OCI-M2 (cell line): ENCODE measurements around the gene POMT1.
"Not testable (repeated sequence)": the region's sequence is repeated elsewhere in the genome, so short reads cannot be mapped to it uniquely, and the experiment has no call there.

Experiments
- DNase-seq: peaks from one replicate; lab custom pipeline; 2025; ENCODE audit not compliant: unreplicated experiment; lab: John Stamatoyannopoulos, UW

The POMT1 gene, protein sequence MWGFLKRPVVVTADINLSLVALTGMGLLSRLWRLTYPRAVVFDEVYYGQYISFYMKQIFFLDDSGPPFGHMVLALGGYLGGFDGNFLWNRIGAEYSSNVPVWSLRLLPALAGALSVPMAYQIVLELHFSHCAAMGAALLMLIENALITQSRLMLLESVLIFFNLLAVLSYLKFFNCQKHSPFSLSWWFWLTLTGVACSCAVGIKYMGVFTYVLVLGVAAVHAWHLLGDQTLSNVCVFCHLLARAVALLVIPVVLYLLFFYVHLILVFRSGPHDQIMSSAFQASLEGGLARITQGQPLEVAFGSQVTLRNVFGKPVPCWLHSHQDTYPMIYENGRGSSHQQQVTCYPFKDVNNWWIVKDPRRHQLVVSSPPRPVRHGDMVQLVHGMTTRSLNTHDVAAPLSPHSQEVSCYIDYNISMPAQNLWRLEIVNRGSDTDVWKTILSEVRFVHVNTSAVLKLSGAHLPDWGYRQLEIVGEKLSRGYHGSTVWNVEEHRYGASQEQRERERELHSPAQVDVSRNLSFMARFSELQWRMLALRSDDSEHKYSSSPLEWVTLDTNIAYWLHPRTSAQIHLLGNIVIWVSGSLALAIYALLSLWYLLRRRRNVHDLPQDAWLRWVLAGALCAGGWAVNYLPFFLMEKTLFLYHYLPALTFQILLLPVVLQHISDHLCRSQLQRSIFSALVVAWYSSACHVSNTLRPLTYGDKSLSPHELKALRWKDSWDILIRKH

DNA sequence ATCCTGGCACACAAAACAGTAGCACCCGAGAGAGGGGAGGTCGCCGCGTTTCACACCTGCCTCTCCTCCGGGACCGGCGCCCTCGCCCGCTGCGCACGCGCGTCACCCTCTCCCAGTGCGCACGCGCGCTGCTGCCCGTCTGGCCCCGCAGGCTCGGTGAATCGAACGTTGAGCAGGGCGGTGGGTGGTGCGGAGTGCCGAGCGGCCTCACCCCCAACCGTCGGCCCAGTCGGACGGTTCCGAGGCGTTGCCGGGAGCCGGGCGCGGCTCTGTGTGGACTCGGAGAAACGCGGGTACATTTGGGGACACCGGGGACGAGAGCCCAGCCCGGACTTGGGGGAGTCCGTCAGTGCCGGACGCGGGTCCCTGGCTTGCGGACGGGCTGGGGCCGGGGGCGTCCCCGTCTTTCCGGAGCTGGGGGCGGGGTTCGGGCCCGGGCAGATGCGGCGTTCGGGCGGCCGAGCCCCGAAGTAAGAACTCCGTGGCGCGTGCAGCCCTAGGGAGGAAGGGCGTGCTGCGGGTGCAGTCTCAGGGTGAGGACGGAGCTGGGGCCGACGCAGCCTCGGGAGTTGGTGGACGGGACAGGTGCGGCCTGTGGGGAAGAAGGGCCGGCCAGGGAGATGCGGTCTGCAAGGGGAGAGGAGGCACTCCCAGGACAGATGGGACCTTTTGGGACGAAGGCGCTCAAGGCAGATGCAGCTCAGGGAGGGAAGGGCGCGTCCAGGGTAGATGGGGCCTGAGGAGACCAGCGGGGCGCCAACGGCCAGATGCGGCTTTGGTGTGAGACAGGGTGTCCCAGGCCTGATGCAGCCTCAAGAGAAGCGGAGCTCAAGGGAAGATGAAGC lies at the start of gene POMT1:
POMT1 (plus strand) TSS at position 138 of the 845 bp plus-strand sequence. CDS start 1,301 bp downstream, outside the sequence.
- DNase-seq, result no peak

DNA sequence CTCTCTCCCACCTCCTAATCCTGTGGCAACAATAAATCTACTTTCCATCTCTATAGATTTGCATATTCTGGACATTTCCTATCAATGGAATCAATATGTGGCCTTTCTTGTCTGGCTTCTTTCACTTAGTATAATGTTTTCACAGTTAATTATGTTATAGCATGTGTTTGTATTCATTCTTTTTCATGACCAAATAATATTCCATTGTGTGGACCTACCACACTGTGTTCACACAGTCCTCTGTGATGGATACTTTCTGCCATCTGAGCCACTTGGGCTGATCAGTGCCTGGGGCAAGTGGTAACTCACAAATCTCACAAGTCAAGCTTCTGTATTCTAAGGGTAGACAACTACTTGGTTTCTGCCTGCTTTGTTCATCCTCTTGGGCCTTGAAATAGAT lies 48.7 kb upstream of the POMT1 start:
- no peak for DNase-seq

DNA sequence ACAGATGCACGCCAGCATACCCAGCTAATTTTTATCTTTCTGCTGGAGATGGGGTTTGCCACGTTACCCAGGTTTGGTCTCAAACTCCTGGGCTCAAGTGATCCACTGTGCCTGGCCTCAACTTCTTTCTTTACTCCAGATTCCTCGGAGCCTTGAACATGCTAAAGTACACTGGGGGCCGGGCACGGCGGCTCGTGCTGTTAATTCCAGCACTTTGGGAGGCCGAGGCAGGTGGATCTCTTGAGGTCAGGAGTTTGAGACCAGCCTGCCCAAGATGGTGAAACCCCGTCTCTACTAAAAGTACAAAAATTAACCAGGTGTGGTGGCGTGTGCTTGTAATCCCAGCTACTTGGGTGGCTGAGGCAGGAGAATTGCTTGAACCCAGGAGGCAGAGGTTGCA lies 47.1 kb upstream of the POMT1 start:
- DNase-seq, result not testable (repeated sequence)

DNA sequence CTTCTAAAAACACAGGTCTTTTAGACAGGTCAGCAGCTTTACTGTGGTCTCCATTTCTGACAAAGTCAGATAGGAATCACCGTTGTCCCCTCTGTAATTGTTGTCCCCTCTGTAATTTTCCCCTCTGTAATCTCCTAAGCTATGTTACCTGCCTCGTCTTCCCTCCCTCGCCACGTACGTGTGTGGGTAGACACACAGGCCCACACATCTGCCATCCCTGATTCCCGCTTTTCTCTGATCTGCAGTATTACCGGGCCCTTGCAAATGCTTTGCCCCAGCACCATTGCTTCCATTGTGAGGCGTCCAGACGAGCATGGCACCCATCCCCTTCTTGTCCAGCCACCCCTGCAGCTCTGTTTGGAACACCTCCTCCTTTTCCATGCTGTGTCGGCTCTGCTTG lies 45.0 kb upstream of the POMT1 start:
- DNase-seq, result no peak

DNA sequence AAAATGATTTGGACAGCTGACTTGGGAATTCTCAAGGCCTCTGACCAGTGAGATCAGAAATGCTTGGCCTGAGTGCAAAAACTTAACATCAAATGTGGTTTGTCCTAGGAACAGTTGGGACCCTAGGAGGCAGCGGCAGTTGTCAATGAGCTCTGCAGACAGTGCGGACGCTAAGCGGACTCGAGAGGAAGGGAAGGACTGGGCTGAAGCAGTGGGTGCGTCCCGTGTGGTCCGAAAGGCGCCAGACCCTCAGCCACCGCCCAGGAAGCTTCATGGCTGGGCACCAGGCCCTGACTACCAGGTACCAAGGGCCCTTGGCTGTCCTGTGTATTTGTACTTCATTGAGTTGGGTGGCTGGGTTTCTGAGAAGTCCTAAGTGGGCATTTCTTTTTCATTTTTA lies 43.7 kb upstream of the POMT1 start:
- no peak for DNase-seq

DNA sequence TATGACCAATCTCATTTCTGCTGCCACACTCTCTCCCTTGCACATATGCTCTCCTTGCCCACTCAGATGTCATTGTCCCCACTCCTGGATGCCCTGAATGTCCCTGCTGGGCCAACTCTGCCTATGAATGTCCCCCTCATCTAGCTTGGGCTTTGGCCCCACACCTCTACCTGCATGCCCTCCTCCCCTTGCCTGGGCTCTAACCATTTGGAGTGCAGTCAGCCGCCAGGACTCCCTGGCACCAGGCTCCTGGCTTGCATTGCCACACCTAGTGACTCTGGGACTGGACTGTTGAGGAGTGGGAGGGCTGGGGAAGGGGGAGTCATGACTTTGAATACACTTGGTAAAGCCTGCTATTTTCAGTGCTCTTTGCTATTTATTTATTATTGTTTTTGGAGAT lies 41.6 kb upstream of the POMT1 start:
- DNase-seq, result no peak

DNA sequence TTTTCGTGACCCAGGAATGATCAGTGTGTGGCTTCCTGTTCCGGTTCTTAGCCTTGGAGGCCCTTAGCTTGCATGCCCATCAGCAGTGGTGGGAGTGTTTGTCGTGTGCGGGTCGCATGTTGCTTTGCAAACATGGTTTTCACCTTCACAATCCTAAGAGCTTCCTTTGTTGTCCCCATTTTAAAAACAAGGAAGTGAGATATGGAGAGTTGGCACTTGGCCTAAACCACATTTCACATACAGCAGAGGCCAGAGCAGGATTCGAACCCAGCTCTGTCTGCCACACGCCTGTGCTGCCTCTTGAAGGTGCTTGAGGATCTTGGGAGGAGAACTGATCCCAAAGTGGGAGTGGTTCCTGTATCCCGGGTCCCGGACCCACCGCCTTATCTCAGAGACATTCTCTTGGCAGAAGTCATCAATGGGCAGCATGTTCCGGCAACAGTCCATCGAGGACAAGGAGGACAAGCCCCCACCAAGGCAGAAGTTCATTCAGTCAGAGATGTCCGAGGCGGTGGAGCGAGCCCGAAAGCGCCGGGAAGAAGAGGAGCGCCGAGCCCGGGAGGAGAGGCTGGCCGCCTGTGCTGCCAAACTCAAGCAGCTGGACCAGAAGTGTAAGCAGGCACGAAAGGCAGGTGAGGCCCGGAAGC lies 38.2 kb upstream of the POMT1 start:
- DNase-seq, result no peak

DNA sequence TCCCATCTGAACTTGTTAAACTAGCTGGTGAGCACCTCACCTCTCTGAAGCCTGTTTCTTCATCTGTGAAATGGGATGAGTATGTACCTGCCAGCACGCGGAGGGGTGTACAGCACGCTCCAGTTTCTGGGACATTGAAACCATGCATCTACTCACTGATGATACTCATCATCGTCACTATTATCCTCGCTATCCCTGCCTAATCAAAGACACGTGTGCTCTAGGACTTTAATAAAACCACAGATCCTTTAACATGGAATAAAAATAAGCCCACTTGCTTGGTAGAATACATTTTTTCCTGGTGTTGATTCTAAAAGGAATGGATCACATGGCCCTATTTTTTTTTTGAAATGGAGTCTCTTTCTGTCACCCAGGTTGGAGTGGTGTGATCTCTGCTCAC lies 37.3 kb upstream of the POMT1 start:
- DNase-seq, result no peak

DNA sequence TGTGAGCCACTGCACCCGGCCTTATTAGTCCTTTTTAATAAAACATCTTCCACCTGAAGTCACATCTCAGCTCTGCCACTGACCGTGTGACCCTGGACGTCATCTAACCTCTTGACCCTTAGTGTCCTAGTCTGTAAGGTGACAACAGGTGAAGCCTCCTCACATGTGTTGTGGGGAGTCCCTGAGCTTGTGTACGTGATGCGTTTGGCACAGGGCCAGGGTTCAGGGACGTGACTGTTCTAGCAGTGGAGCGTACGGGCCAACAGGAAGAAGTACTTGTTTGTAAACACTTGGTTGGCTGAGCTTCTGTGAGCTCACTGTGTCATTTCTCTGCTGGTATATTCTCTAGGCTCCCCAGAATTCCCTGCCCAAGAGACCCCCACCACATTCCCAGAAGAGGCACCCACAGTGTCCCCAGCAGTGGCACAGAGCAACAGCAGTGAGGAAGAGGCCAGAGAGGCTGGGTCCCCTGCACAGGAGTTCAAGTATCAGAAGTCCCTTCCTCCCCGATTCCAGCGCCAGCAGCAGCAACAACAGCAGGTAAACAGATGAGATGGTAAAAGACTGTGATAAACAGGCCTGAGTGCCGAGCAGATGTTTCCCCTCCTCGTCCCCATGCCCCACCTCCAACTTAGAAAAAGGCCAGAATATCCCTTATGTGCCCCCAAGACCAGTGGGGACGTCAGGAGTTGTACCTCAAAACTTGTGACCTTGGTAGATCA lies 35.3 kb upstream of the POMT1 start:
- no peak for DNase-seq

DNA sequence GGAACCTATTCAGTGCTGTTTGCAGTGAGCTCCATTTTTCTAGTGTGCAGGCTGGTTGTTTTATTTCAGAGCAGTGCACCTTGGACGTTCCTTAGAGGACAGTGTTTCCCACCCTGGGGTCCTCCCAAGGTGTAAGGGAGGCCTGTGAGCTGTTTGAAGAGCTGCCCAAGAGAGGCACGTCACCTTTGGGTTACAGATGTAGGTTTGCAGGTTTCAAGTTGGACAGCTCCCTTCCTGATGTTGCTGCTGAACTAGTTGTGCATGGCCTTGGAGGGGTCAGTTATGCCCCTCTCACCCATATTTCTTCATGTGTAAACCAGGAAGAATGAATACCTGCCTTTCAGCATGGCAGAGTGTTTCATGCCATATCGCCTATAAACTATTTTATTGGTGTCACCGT lies 34.7 kb upstream of the POMT1 start:
- DNase-seq, result no peak

DNA sequence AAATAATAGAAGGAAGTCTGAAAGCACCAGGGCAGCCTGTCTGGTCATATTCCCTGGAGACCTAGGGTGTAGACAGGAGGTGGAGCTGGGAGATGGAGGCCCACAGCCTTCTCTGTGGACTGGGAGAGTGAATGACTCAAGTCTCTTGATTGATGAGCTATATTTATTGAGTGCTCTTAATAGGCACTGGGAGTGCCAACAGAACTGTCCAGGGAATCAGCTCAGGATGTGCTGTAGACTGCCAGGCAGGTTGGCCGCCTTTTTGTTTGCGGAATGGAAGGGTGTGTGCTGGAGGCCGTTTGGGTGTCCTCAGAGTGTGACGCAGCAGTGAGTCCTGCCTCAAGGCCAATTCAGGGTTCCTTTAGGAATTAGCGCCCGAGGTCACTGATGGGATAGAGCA lies 33.4 kb upstream of the POMT1 start:
- DNase-seq, result no peak

DNA sequence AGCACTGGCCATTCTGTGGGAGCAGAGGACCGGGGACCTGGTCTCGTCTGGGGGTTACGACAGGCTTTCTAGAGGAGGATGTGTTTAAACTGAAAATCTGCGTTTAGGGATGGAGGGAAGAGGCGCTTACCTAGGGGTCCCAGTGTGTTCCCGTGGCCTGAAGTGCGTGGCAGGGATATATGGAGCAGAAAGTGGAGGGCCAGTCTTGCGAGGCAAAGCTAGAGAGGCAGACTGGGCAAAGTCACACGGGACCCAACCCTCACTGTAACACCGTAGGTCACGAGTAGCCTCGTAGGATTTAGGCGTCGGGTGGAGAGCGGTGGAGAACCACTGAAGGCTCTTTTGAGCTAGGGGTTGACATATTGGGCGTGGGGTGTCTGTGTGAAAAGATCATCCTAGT lies 32.8 kb upstream of the POMT1 start:
- DNase-seq, result no peak

DNA sequence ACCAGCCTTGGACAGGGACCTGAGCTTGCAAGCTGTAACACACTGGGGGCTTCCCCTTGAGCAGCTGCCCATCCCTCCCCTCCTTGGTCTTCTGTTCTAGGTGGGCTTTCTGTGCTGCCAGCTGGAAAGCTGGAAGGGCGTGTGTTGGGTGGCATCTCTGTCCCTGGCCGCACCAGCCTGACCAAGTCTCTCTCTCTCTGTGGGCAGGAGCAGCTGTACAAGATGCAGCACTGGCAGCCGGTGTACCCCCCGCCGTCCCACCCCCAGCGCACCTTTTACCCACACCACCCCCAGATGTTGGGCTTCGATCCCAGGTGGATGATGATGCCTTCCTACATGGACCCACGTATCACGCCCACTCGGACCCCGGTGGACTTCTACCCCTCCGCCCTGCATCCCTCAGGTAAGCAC lies 32.1 kb upstream of the POMT1 start:
- no peak for DNase-seq

DNA sequence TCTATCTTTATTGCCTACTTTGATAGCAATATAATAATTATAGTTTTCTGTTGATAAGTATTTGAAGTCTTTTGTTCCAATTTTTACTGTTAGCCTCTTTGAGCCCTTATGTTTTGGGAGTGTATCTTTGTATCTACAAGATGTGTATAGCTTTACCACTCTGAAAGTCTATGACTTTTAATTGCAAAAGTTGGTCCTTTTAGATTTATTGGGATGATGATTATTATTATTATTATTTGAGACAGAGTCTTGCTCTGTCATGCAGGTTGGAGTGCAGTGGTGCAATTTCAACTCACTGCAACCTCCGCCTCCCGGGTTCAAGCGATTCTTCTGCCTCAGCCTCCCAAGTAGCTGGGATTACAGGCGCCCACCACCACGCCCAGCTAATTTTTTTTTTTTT lies 30.6 kb upstream of the POMT1 start:
- DNase-seq, result not testable (repeated sequence)

DNA sequence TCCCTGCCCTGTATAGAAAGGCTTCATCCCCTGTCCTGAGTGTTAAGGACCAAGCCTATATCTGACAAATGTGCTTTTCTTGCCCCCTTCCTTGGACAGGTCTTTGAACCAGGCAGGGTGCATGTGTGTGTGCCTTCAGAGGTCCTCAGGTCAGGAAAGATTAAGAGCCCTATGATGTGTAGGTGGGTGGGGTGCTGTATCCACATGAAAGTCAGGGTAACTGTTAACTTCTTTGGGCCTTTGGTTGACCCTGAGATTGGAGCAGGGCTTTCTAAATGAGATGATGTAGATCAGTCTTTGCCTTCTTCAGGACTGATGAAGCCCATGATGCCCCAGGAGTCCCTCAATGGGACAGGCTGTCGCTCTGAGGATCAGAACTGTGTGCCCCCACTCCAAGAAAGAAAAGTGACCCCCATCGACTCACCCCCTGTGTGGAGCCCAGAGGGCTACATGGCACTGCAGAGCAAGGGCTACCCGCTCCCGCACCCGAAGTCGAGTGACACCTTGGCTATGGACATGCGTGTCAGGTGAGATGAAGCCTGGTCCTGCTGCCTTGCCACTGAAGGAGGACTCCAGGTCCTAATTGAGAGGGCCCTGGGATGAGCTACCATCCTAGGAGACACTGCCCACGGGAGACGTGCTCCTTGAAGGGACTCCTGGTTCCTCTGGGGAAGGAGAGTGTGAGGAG lies 29.4 kb upstream of the POMT1 start:
- DNase-seq, result no peak

DNA sequence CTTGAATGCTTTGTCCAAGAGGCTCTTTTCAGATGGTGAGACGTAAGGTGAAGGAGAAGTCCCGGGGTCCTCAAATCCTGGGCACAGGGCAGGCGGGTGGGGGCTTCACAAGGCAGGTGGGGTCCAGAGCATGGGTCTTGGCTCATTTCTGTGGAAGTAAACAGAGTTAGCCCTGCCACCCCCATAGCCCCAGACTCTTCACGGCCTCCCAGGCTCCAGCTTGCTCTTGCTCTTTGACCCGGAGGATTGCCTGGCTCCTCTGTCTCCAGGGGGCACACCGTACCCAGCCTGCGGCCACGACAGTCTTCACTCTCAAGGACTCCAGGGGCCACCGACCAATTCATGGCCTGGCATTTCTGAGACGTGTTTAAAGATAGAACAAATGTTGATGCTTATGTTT lies 28.8 kb upstream of the POMT1 start:
- no peak for DNase-seq

DNA sequence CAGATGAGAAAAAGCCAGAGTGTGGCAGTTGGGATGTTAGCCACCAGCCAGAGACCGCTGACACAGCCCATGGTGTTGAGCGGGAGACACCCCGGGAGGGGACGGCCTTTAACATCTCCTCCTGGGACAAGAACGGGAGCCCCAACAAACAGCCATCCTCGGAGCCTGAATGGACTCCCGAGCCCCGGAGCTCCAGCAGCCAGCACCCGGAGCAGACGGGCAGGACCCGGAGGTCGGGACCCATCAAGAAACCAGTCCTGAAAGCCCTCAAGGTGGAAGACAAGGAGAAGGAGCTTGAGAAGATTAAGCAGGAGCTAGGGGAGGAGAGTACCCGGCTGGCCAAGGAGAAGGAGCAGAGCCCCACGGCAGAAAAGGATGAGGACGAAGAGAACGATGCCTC lies 28.0 kb upstream of the POMT1 start:
- no peak for DNase-seq

DNA sequence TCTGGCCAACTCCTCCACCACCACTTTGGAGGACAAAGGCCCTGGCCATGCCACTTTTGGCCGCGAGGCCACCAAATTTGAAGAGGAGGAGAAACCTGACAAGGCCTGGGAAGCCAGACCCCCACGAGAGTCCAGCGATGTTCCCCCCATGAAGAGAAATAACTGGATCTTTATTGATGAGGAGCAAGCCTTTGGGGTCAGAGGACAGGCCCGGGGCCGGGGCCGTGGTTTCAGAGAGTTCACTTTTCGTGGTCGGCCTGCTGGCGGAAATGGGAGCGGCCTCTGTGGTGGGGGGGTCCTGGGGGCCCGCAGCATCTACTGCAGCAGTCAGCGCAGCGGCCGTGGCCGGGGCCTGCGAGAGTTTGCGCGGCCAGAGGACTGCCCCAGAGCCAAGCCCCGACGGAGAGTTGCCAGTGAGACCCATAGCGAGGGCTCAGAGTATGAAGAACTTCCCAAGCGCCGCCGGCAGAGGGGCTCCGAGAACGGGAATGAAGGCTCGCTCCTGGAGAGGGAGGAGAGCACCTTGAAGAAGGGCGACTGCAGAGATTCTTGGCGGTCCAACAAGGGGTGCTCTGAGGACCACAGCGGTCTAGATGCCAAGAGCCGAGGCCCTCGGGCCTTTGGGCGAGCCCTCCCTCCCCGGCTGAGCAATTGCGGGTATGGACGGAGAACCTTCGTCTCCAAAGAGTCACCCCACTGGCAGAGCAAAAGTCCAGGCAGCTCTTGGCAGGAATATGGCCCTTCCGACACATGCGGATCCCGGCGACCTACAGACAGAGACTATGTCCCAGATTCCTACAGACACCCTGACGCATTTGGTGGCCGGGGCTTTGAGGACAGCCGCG lies 27.4 kb upstream of the POMT1 start:
- DNase-seq, result no peak
